Testis (tissue), 3 donors: ENCODE data around the gene EXO1. TPM values are rescaled to one million over a fixed set of nuclear protein-coding genes. Genes with fewer than 3 reads are reported as not detected.

Source experiments
- DNase-seq: peaks from one replicate; pipeline ENCODE4 v3.0.0-alpha.2; 2019
- H3K27ac ChIP-seq, 2 donors: fragments of 200-600 bp; sonication (generic); one replicate each; pipeline ENCODE4 v1.5.1; 2019
- H3K27me3 ChIP-seq: fragments of 200-600 bp; sonication (generic); one replicate; pipeline ENCODE4 v1.5.1; 2019
- H3K36me3 ChIP-seq: fragments of 200-600 bp; sonication (generic); one replicate; pipeline ENCODE4 v1.5.1; 2017; ENCODE audit warnings: low read depth; ENCODE audit errors: missing control alignments
- H3K4me1 ChIP-seq: fragments of 200-600 bp; sonication (generic); one replicate; pipeline ENCODE4 v1.5.1; 2019
- H3K4me3 ChIP-seq, 2 donors: fragments of 200-600 bp; sonication (generic); one replicate each; pipeline ENCODE4 v1.5.1; 2017 to 2019
- H3K9me3 ChIP-seq: fragments of 200-600 bp; sonication (generic); one replicate; pipeline ENCODE4 v1.5.1; 2017
- CTCF ChIP-seq, 3 experiments: fragments of 450-650 bp in 2 of 3; fragments of 200-600 bp in 1 of 3; sonication (generic) in 1 of 3; IDR thresholded peaks; one replicate each; pipeline ENCODE4 v1.5.1; 2016 to 2019; ENCODE audit warnings: antibody characterized with exemption in 3 of 3, mild to moderate bottlenecking in 2 of 3, moderate library complexity in 1 of 3
- POLR2A ChIP-seq: fragments of 450-650 bp; IDR thresholded peaks from one replicate; pipeline ENCODE4 v1.6.1; 2017; ENCODE audit warnings: antibody characterized with exemption, mild to moderate bottlenecking, moderate library complexity
- WGBS, 2 donors: methylation state at CpG; one replicate each; pipeline ENCODE4 v1.1.5; 2018; 5-methylcytosine and 5-hydroxymethylcytosine counted together
- intact Hi-C: fragments of 100-400 bp; cut with DNase I; formaldehyde crosslinking; loops from one replicate; pipeline ENCODE4 v1.15.1; 2023; ENCODE audit warnings: low total_unique reads
- polyA plus RNA-seq: library from polyadenylated mRNA; stranded (reverse); fragments of 350-450 nt; fragmentation: Illumina TruSeq; extraction: RNeasy Lipid Tissue Mini Kit (QIAGEN cat#74804); gene quantifications from one replicate; pipeline ENCODE4 v1.2.3, GENCODE V29; 2014; ENCODE audit warnings: low read depth, low replicate concordance; ENCODE audit not compliant: insufficient read depth
- total RNA-seq, 2 donors: library from RNA; depleted of rRNA; stranded (reverse); fragments of >200 nt; gene quantifications; one replicate each; pipeline ENCODE4 v1.2.3, GENCODE V29; 2016

The EXO1 gene
- total and polyA plus RNA-seq, 3 donors from 2014 or later, result 8.2 to 8.4 (median 8.3) TPM

GRCh38 chr1:241895013-241895412 lies 47.0 kb downstream of the EXO1 start:
- H3K27me3 ChIP-seq, result no peaks in the 10 kb centered on the region

GRCh38 chr1:241896670-241896962 lies 48.6 kb downstream of the EXO1 start:
- H3K4me3 ChIP-seq, result no peak overlapping the region
- H3K9me3 ChIP-seq, result no peaks in the 10 kb centered on the region
- TF ChIP-seq CTCF (IDR thresholded peaks at IDR 0.05) (no peak), POLR2A (no peak)
- no peaks in the 10 kb centered on the region for H3K27me3 ChIP-seq
- H3K36me3 ChIP-seq, result no peaks in the 10 kb centered on the region
- no peak overlapping the region for H3K27ac ChIP-seq
- DNase-seq, result no peak
- no peaks in the 10 kb centered on the region for H3K4me1 ChIP-seq
- intact Hi-C loops, result no loop called here

More at GRCh38 chr1:241895013-241895412, 47.0 kb downstream of the EXO1 start:
- DNase-seq, result no peak
- no peak overlapping the region for H3K4me3 ChIP-seq
- no peak overlapping the region for H3K27ac ChIP-seq
- TF ChIP-seq CTCF (IDR thresholded peaks at IDR 0.05) (no peak), POLR2A (no peak)
- H3K36me3 ChIP-seq, result no peaks in the 10 kb centered on the region
- no peaks in the 10 kb centered on the region for H3K9me3 ChIP-seq
- H3K4me1 ChIP-seq, result no peaks in the 10 kb centered on the region
- WGBS, 2 donors, result 88 to 92% methylated on average over 2 of the region's 2 CpGs
- intact Hi-C loops, result no loop called here

- 95 to 96% methylated on average over 5 of the region's 5 CpGs for WGBS, 2 donors
- Histone ChIP-seq H3K27me3 (no peaks in the 10 kb centered on the region), H3K27ac (no peak overlapping the region), H3K36me3 (no peaks in the 10 kb centered on the region), H3K4me1 (no peaks in the 10 kb centered on the region), H3K4me3 (no peak overlapping the region), H3K9me3 (no peaks in the 10 kb centered on the region)
- no peak for DNase-seq
- no peak for TF ChIP-seq CTCF (IDR thresholded peaks at IDR 0.05)
- no peak for TF ChIP-seq POLR2A
- intact Hi-C loops, result no loop called here
Measured at GRCh38 chr1:241899210-241899609, 51.2 kb downstream of the EXO1 start.

- TF ChIP-seq CTCF (IDR thresholded peaks at IDR 0.05), result no peak
- TF ChIP-seq POLR2A, result no peak
- no peak overlapping the region for H3K27ac ChIP-seq
- no peaks in the 10 kb centered on the region for H3K36me3 ChIP-seq
- no peak overlapping the region for H3K4me3 ChIP-seq
- no peak for DNase-seq
- H3K4me1 ChIP-seq, result no peaks in the 10 kb centered on the region
- intact Hi-C loops, result no loop called here
- H3K9me3 ChIP-seq, result no peaks in the 10 kb centered on the region
- no peaks in the 10 kb centered on the region for H3K27me3 ChIP-seq
Measured at GRCh38 chr1:241900381-241900780, 52.4 kb downstream of the EXO1 start.

GRCh38 chr1:241902391-241903065 lies 54.5 kb downstream of the EXO1 start:
- DNase-seq, result no peak
- no peaks in the 10 kb centered on the region for H3K4me1 ChIP-seq
- no peak overlapping the region for H3K27ac ChIP-seq
- WGBS, 2 donors, result 56 to 72% methylated on average over 5 of the region's 5 CpGs
- intact Hi-C loops, result no loop called here
- no peaks in the 10 kb centered on the region for H3K36me3 ChIP-seq
- no peak for TF ChIP-seq POLR2A
- H3K27me3 ChIP-seq, result no peaks in the 10 kb centered on the region
- H3K4me3 ChIP-seq, result no peak overlapping the region
- no peaks in the 10 kb centered on the region for H3K9me3 ChIP-seq
